ENCODE data around the gene BOC. TPM values are rescaled to one million over a fixed set of nuclear protein-coding genes. Genes with fewer than 3 reads are reported as not detected.
A peak's percentile ranks its signal among the peaks of the same experiment; 100 is the strongest.

BOC gene
- total RNA-seq, 1 donor = 22.8 TPM

GRCh38 chr3:113242096-113242581, 30.8 kb downstream of the BOC start:
- Histone ChIP-seq H3K27ac (ENCODE audit: low read depth, low read length) (peak overlapping the region; percentile 86), H3K9me3 (ENCODE audit: low read depth, low read length) (no peaks in the 10 kb centered on the region)

GRCh38 chr3:113243071-113243470, 31.7 kb downstream of the BOC start:
- no peak for DNase-seq (ENCODE audit: insufficient read length, low spot score, missing footprints)
- no peak for TF ChIP-seq CTCF (IDR thresholded peaks at IDR 0.05; ENCODE audit: extremely low read depth, low read depth, low read length)
- H3K27ac ChIP-seq (ENCODE audit: low read depth, low read length) = peak overlapping the region; percentile 86

More at GRCh38 chr3:113242096-113242581, 30.8 kb downstream of the BOC start:
- DNase-seq (ENCODE audit: insufficient read length, low spot score, missing footprints) = no peak
- no peak for TF ChIP-seq CTCF (IDR thresholded peaks at IDR 0.05; ENCODE audit: extremely low read depth, low read depth, low read length)
- Histone ChIP-seq H3K79me2 (ENCODE audit: insufficient read depth, low read length) (no peaks in the 10 kb centered on the region), H3K4me3 (ENCODE audit: insufficient read depth, low read length) (peak overlapping the region; percentile 55), H3K4me2 (ENCODE audit: insufficient read depth, low read length) (peak overlapping the region; percentile 83), H2AFZ (ENCODE audit: low read length) (peak overlapping the region; percentile 83), H3K27me3 (ENCODE audit: insufficient read depth, low read length) (no peaks in the 10 kb centered on the region), H3K4me1 (ENCODE audit: insufficient read depth, low read length) (peaks cover 41% of the 10 kb centered on the region), H4K20me1 (ENCODE audit: insufficient read depth, low read length) (no peaks in the 10 kb centered on the region), H3K36me3 (ENCODE audit: insufficient read depth, low read length) (no peaks in the 10 kb centered on the region)

GRCh38 chr3:113243846-113244245, 32.5 kb downstream of the BOC start:
- no peak for TF ChIP-seq CTCF (IDR thresholded peaks at IDR 0.05; ENCODE audit: extremely low read depth, low read depth, low read length)
- Histone ChIP-seq H3K4me3 (ENCODE audit: insufficient read depth, low read length) (no peak overlapping the region), H3K27ac (ENCODE audit: low read depth, low read length) (no peak overlapping the region), H3K4me2 (ENCODE audit: insufficient read depth, low read length) (no peak overlapping the region), H3K36me3 (ENCODE audit: insufficient read depth, low read length) (no peaks in the 10 kb centered on the region), H3K79me2 (ENCODE audit: insufficient read depth, low read length) (no peaks in the 10 kb centered on the region), H3K4me1 (ENCODE audit: insufficient read depth, low read length) (peaks cover 49% of the 10 kb centered on the region), H3K9me3 (ENCODE audit: low read depth, low read length) (no peaks in the 10 kb centered on the region), H3K27me3 (ENCODE audit: insufficient read depth, low read length) (no peaks in the 10 kb centered on the region), H2AFZ (ENCODE audit: low read length) (no peak overlapping the region), H4K20me1 (ENCODE audit: insufficient read depth, low read length) (no peaks in the 10 kb centered on the region)
- no peak for DNase-seq (ENCODE audit: insufficient read length, low spot score, missing footprints)

More at GRCh38 chr3:113243071-113243470, 31.7 kb downstream of the BOC start:
- no peak overlapping the region for H3K4me2 ChIP-seq (ENCODE audit: insufficient read depth, low read length)
- no peaks in the 10 kb centered on the region for H3K79me2 ChIP-seq (ENCODE audit: insufficient read depth, low read length)
- no peaks in the 10 kb centered on the region for H3K9me3 ChIP-seq (ENCODE audit: low read depth, low read length)
- no peaks in the 10 kb centered on the region for H3K36me3 ChIP-seq (ENCODE audit: insufficient read depth, low read length)
- H3K27me3 ChIP-seq (ENCODE audit: insufficient read depth, low read length) = no peaks in the 10 kb centered on the region
- no peak overlapping the region for H2AFZ ChIP-seq (ENCODE audit: low read length)
- H4K20me1 ChIP-seq (ENCODE audit: insufficient read depth, low read length) = no peaks in the 10 kb centered on the region
- peaks cover 41% of the 10 kb centered on the region for H3K4me1 ChIP-seq (ENCODE audit: insufficient read depth, low read length)
- H3K4me3 ChIP-seq (ENCODE audit: insufficient read depth, low read length) = no peak overlapping the region

- Histone ChIP-seq H4K20me1 (ENCODE audit: insufficient read depth, low read length) (no peaks in the 10 kb centered on the region), H3K27me3 (ENCODE audit: insufficient read depth, low read length) (no peaks in the 10 kb centered on the region), H3K4me1 (ENCODE audit: insufficient read depth, low read length) (peaks cover 58% of the 10 kb centered on the region), H3K4me3 (ENCODE audit: insufficient read depth, low read length) (peak overlapping the region; percentile 41), H2AFZ (ENCODE audit: low read length) (peak overlapping the region; percentile 88), H3K4me2 (ENCODE audit: insufficient read depth, low read length) (peak overlapping the region; percentile 76), H3K36me3 (ENCODE audit: insufficient read depth, low read length) (peaks cover 5% of the 10 kb centered on the region), H3K9me3 (ENCODE audit: low read depth, low read length) (no peaks in the 10 kb centered on the region), H3K79me2 (ENCODE audit: insufficient read depth, low read length) (no peaks in the 10 kb centered on the region), H3K27ac (ENCODE audit: low read depth, low read length) (peak overlapping the region; percentile 67)
- peak; percentile 93 for DNase-seq (ENCODE audit: insufficient read length, low spot score, missing footprints)
- no peak for TF ChIP-seq CTCF (IDR thresholded peaks at IDR 0.05; ENCODE audit: extremely low read depth, low read depth, low read length)
Measured at GRCh38 chr3:113245761-113246161, 34.4 kb downstream of the BOC start.

Data from osteoblast (primary cell).